IPS-18a (cell line): Measurements from ENCODE around the gene LIN54.
"Not testable (repeated sequence)": the region's sequence is repeated elsewhere in the genome, so short reads cannot be mapped to it uniquely, and the experiment has no call there.

ENCODE experiments used
- H3K27ac ChIP-seq: one replicate; pipeline ENCODE4 v1.5.1; 2013; ENCODE audit warnings: low read length
- H3K27me3 ChIP-seq: one replicate; pipeline ENCODE4 v1.6.1; 2013; ENCODE audit warnings: mild to moderate bottlenecking, low read length; ENCODE audit not compliant: control insufficient read depth, insufficient read depth
- H3K36me3 ChIP-seq: one replicate; pipeline ENCODE4 v1.6.1; 2013; ENCODE audit warnings: low read depth, low read length; ENCODE audit not compliant: control insufficient read depth
- H3K4me1 ChIP-seq: one replicate; pipeline ENCODE4 v1.6.1; 2013; ENCODE audit warnings: low read depth, low read length; ENCODE audit not compliant: control insufficient read depth
- H3K4me3 ChIP-seq: one replicate; pipeline ENCODE4 v1.5.1; 2013; ENCODE audit warnings: low read length
- H3K9ac ChIP-seq: one replicate; pipeline ENCODE4 v1.6.1; 2013; ENCODE audit warnings: mild to moderate bottlenecking, low read length, moderate library complexity
- H3K9me3 ChIP-seq: one replicate; pipeline ENCODE4 v1.6.1; 2013; ENCODE audit warnings: low read depth, low read length; ENCODE audit not compliant: control insufficient read depth

LIN54 gene

DNA sequence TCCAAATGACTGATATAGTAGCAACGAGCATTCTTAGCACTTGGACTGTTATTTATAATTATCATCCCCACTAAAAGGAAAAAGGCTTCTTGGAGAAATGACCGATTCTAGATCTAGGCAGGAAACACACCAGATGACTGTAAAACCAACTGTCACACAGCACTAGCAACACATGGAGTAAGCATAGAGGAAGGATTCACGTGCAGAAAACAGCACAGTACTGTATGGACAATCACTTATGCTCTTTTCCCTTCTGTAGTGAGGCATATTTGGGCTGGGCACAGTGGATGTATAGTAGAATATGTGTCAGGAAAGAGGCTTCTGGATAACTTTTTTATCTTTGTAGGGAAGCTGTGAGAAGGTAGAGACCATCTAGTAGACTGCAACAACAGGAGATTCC lies 18.4 kb upstream of the LIN54 start:
- Histone ChIP-seq H3K9me3 (no peaks in the 10 kb centered on the region), H3K27me3 (no peaks in the 10 kb centered on the region), H3K4me1 (no peaks in the 10 kb centered on the region), H3K27ac (no peak overlapping the region), H3K36me3 (no peaks in the 10 kb centered on the region), H3K4me3 (no peak overlapping the region), H3K9ac (no peak overlapping the region)

DNA sequence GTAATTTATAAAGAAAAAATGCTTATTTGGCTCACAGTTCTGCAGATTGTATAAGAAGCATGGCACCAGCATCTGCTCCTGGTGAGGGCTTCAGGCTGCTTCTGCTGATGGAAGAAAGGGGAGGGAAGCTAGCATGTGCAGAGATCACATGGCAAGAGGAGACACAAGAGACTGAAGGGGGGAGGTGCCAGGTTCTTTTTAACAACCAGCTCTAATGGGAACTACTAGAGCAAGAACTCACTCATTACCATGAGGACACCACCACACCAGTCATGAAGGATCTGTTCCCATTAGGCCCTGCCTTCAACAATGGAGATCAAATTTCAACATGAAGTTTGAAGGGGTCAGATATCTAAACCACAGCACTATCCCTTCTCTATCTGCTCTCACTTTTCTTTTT lies 14.9 kb upstream of the LIN54 start:
- Histone ChIP-seq H3K9ac (no peak overlapping the region), H3K27ac (no peak overlapping the region)

DNA sequence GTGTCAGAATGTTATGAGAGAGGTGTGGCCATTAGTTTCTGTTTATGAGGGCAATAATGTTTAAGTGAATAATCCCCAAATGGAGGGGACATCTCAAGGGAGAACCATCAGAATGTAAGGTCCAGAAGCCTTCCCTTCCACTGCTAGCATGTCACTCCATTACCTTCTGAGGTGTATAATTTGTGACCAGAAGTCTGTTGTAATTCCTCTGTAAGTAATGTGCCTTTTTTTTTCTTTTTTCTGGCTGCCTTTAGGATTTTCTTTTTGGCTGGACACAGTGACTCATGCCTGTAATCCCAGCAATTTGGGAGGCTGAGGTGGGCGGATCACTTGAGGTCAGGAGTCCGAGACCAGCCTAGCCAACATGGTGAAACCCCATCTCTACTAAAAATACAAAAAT lies 13.6 kb upstream of the LIN54 start:
- H3K4me3 ChIP-seq, result no peak overlapping the region
- H3K36me3 ChIP-seq, result no peaks in the 10 kb centered on the region
- H3K4me1 ChIP-seq, result no peaks in the 10 kb centered on the region
- H3K9me3 ChIP-seq, result no peaks in the 10 kb centered on the region
- H3K9ac ChIP-seq, result no peak overlapping the region
- H3K27ac ChIP-seq, result no peak overlapping the region
- H3K27me3 ChIP-seq, result no peaks in the 10 kb centered on the region

More for the DNA sequence above, 14.9 kb upstream of the LIN54 start:
- Histone ChIP-seq H3K4me3 (no peak overlapping the region), H3K27me3 (no peaks in the 10 kb centered on the region), H3K36me3 (no peaks in the 10 kb centered on the region), H3K4me1 (no peaks in the 10 kb centered on the region), H3K9me3 (no peaks in the 10 kb centered on the region)

DNA sequence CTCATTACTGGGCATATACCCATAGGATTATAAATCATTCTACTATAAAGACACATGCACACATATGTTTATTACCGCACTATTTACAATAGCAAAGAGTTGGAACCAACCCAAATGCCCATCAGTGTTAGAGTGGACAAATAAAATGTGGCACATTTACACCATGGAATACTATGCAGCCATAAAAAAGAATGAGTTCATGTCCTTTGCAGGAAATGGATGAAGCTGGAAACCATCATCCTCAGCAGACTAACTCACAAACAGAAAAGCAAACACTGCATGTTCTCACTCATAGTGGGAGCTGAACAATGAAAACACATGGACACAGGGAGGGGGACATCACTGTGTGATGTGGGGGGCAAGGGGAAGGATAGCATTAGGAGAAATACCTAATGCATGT lies 13.0 kb upstream of the LIN54 start:
- not testable (repeated sequence) for H3K4me3 ChIP-seq, H3K9me3 ChIP-seq, H3K27ac ChIP-seq, H3K27me3 ChIP-seq, H3K36me3 ChIP-seq, H3K9ac ChIP-seq, H3K4me1 ChIP-seq

DNA sequence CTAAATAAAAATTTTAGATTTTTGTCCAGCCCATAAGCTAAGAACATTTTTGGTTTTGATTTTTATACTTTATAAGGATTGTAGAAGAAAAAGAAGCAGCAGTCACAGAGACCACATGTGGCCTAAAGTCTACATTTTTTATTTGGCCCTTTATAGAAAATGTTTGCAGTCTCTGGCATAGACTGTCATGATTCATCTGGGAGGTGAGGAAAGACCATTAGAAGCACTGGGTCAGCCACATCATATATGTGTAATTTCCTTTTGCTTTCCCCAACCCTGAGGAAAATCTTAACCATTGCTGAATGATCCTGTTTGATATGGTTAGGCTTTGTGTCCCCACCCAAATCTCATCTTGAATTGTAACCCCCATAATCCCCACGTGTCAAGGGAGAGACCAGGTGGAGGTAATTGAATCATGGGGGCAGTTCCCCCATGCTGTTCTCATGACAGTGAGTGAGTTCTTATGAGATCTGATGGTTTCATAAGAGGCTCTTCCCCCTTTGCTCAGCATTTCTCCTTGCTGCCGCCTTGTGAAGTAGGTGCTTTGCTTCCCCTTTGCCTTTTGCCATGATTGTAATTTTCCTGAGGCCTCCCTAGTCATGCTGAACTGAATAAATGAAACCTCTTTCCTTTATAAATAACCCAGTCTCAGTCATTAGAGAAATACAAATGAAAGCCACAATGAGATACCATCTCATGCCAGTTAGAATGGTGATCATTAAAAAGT lies 12.3 kb upstream of the LIN54 start:
- Histone ChIP-seq H3K27ac (no peak overlapping the region), H3K36me3 (no peaks in the 10 kb centered on the region), H3K9me3 (no peaks in the 10 kb centered on the region)

DNA sequence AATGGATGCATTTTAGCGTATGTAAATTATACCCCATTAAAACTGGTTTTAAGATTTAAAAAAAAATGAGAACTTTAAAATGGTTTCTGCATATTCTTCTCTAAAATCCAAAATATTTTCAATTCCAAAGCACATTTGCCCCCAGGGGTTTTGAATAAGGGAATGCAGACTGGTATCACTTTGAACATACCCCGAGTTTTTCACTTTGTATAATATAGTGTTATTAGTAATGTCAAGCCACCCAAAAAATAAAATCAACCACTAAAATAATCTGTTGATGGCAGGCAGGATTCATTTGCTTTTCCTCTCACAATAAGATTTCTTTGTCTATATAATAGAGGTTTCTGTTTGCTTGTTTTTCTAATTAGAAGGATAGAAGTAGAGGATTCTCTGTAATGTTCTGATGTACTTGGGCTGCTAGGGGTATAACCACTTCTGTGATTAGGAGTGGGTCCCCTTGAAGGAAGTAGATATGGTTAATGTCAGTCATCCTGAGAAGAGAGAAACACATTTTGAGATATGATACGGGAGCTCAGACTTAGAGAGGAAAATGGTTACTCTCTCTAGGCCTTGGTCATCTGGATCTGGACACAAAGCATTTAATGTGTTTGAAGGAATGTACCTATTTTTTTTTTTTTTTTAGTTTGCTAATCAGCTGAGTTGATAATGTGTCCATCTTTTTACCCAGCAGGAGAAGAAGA lies 9.3 kb upstream of the LIN54 start:
- H3K9me3 ChIP-seq, result no peaks in the 10 kb centered on the region

More for the DNA sequence above, 12.3 kb upstream of the LIN54 start:
- Histone ChIP-seq H3K4me1 (no peaks in the 10 kb centered on the region), H3K4me3 (no peak overlapping the region), H3K27me3 (no peaks in the 10 kb centered on the region), H3K9ac (no peak overlapping the region)

DNA sequence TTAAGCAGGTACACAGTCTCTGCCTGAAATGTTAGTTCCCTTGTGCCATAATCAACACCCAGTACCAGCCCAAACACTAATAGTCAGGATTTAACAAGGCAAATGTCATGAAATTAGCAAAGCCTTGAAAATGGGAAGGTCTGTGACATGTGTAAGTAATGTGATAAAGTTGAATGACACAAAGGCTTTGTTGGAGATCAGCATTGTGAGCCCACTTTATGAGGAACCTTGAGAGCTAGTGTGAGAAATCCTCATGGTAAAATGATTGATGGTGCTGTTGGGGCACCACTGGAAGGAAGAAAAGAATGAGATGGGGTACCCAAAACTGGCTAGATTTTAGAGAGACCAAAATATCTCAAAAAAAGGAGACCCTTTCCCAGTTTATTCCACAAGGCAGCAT lies 3.3 kb upstream of the LIN54 start:
- Histone ChIP-seq H3K9me3 (no peaks in the 10 kb centered on the region), H3K4me3 (peak overlapping the region; percentile 62), H3K9ac (peak overlapping the region; percentile 69), H3K36me3 (no peaks in the 10 kb centered on the region), H3K27ac (no peak overlapping the region), H3K27me3 (peaks cover 14% of the 10 kb centered on the region), H3K4me1 (peaks cover 23% of the 10 kb centered on the region)

More for the DNA sequence above, 9.3 kb upstream of the LIN54 start:
- no peak overlapping the region for H3K27ac ChIP-seq
- no peaks in the 10 kb centered on the region for H3K4me1 ChIP-seq
- H3K27me3 ChIP-seq, result no peaks in the 10 kb centered on the region
- H3K9ac ChIP-seq, result no peak overlapping the region
- H3K36me3 ChIP-seq, result no peaks in the 10 kb centered on the region
- no peak overlapping the region for H3K4me3 ChIP-seq

DNA sequence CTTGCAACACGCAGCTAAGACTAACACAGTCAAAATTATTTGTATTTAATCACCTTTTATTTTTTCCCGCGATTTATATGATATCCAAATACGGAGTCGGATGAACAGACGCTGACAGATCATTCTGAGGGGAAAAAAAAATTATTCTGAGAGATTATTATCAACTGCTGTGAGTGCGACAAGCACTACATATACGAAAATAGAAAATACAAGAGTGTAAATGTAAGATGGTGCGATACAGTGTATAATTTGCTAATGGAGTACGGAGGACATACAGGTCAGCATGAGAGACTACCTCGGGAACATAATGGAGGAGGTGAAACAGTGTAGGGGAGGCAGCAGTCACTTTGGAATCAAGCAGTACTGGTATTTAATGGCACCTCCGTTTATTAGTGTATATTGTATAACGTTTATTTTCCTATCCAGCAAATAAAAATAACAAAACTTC lies 2.8 kb upstream of the LIN54 start:
- H3K9ac ChIP-seq, result peak overlapping the region; percentile 69

DNA sequence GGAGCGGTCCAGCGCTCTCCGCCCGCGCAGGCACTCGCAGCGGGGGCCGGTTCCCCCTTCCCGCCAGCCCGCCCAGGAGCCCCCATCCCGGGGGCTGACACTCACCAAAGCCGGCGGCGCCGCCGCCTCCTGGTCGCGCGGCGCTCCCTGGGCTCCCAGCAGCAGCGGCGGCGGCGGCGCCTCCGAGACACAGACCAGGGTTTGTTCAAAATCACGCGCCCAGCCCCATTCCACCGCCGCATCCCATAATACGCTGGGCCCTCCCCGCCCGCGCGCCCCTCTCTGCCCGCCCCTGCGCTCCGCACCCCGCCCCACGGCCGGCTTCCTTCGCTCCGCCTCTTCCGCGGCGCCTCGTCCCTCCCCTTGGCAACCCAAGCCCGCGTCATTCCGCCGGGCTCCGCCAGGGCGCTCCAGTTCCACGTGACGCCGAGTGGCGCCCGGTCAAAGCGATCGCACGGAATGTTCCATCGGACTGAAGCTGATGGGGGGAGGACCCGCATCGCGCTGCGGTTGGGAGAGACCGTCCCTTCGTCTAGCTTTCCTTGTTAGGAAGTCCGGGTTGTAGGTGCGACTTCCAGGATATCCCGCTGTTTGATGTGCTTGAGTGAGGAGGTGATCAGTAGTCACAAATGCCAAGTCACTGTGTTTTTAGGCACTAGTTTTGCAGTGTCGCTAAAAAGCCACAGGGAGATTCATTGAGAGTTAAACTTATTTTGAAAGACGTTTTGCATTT lies 2.2 kb upstream of the LIN54 start:
- Histone ChIP-seq H3K9ac (peak overlapping the region; percentile 69), H3K27ac (peak overlapping the region; percentile 30), H3K9me3 (no peaks in the 10 kb centered on the region)

More for the DNA sequence above, 2.8 kb upstream of the LIN54 start:
- H3K9me3 ChIP-seq, result no peaks in the 10 kb centered on the region
- peaks cover 23% of the 10 kb centered on the region for H3K4me1 ChIP-seq
- peak overlapping the region; percentile 30 for H3K27ac ChIP-seq
- peak overlapping the region; percentile 62 for H3K4me3 ChIP-seq
- no peaks in the 10 kb centered on the region for H3K36me3 ChIP-seq
- H3K27me3 ChIP-seq, result peaks cover 14% of the 10 kb centered on the region

DNA sequence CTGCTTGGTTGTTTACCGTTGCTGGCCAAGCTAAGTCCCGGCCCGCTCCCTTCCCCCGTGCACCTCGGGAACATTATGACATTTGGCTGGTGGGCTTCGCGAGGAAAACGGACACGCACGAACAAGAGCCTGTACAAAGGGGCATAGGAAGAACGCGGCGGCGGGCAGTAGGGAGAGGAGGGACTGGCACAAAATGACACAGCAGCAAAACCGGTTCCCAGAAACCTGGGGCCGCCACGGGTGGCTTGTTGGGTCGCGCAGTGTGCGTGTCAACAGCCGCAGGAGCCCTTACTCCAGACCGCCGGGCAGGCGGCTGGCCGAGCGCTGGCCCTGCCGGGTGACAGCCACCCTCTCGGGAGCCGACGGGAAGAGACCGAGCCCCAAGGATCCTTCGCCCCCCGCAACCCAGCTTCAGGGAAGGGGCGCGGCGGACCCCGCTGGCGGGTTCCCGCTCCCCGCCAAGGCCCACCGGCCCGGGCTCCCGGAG lies 1.6 kb upstream of the LIN54 start:
- Histone ChIP-seq H3K27ac (no peak overlapping the region), H3K4me3 (peak overlapping the region; percentile 71), H3K9ac (peak overlapping the region; percentile 56), H3K27me3 (peaks cover 14% of the 10 kb centered on the region), H3K36me3 (no peaks in the 10 kb centered on the region), H3K9me3 (no peaks in the 10 kb centered on the region), H3K4me1 (peaks cover 23% of the 10 kb centered on the region)

More for the DNA sequence above, 2.2 kb upstream of the LIN54 start:
- H3K27me3 ChIP-seq, result peaks cover 14% of the 10 kb centered on the region
- peak overlapping the region; percentile 71 for H3K4me3 ChIP-seq
- H3K4me1 ChIP-seq, result peaks cover 23% of the 10 kb centered on the region
- H3K36me3 ChIP-seq, result no peaks in the 10 kb centered on the region

DNA sequence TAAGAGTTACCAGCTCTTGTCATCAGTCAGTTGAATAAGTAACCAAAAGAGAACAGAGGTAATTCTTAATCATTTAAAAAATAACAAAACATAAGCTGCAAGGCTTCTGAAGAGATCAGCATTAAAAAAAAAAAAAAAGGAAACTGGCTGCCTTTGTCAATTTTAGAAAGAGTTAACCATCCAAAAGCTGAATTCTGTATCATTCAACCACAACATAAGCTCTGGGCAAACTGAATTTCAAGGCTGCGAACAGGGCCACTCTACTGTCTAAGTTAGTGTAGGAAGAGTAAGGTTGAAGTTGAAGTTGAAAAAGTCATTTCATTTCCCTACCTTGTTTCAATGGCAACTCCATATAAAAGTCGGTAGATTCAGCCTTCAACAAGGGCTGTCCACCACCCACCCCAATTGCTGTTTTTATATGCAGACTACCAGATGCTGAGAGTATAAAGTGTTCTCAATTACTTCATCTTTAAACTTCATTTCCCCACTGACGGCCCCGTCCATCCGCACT lies 1.1 kb upstream of the LIN54 start:
- Histone ChIP-seq H3K4me3 (peak overlapping the region; percentile 71), H3K4me1 (peaks cover 23% of the 10 kb centered on the region), H3K36me3 (no peaks in the 10 kb centered on the region), H3K27ac (no peak overlapping the region), H3K9ac (peak overlapping the region; percentile 56), H3K27me3 (peaks cover 14% of the 10 kb centered on the region), H3K9me3 (no peaks in the 10 kb centered on the region)
